Measurements from ENCODE around the gene BABAM2. TPM values are rescaled to one million over a fixed set of nuclear protein-coding genes. Genes with fewer than 3 reads are reported as not detected.
A peak's percentile ranks its signal among the peaks of the same experiment; 100 is the strongest.

Gene BABAM2
- total and polyA plus RNA-seq, 10 of the 15 experiments (the other 5 are each of a cell fraction or from before 2014, with no cell fraction given): 30.7 to 59.9 (median 44.5) TPM

DNA sequence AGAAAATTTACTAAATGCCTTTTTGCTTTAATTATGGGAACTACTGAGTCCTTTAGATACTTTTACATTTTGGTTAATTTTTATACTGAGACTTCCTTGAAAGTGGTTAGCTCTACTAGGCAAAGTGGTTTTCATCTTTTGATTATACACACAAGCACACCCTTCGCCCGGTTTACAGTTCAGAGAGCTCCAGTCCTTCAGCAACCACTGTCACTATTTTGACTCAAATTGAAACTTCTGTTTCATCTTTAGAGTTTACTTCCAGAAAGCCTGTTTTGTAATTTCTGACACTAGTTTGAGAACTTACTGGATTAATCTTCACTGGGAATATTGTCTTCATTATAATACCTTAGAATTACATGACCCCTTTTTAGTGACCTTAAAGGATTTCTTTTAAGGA is 361.8 kb downstream of the BABAM2 start:
- ATAC-seq (peak; percentile 98), DNase-seq (ENCODE audit: low read depth, low spot score) (peak; percentile 46), FAIRE-seq (peak; percentile 75)
- Histone ChIP-seq H2AFZ (ENCODE audit: control insufficient read depth, low read depth, low read length) (no peak overlapping the region), H4K20me1 (ENCODE audit: control insufficient read depth, insufficient read depth) (no peaks in the 10 kb centered on the region), H3K9me3 (replicated peaks; ENCODE audit: control insufficient read depth, insufficient read depth, low read length) (no peaks in the 10 kb centered on the region), H3K36me3 (ENCODE audit: control insufficient read depth in 2 of 2, insufficient read depth in 2 of 2, low read length in 1 of 2) (no peaks in the 10 kb centered on the region), H3K4me3 (no peak overlapping the region), H3K79me2 (ENCODE audit: control insufficient read depth, insufficient read depth, low read length) (no peaks in the 10 kb centered on the region), H3K4me2 (ENCODE audit: control insufficient read depth, insufficient read depth) (no peak overlapping the region), H3K9ac (ENCODE audit: control insufficient read depth, insufficient read depth, low read length) (no peak overlapping the region), H3K27me3 (replicated peaks in 1 of 2; ENCODE audit: control insufficient read depth in 2 of 2, insufficient read depth in 2 of 2, low read length in 1 of 2) (no peaks in the 10 kb centered on the region), H3K4me1 (ENCODE audit: control insufficient read depth, insufficient read depth, low read length) (peaks cover 7% of the 10 kb centered on the region; the same call in 1 of the 2 replicates), H3K27ac (ENCODE audit: control insufficient read depth, insufficient read depth) (no peak overlapping the region)
- POLR2A ChIA-PET: interaction anchor here (0.5 kb wide), 1 partner anchor 27 kb away, joined by 3 read pairs; no protein-coding TSS in a partner anchor
- CTCF ChIA-PET: no interaction called here
- RAD21 ChIA-PET (ENCODE audit: unreplicated experiment): interaction anchor here (0.9 to 1.0 kb wide), 2 partner anchors 19 to 23 kb away, joined by 3 to 4 read pairs; no protein-coding TSS in a partner anchor
- no TSS peak for BruUV-seq (replicated peaks)
- in situ Hi-C loops (cut with MboI) (no loop called here), intact Hi-C loops (cut with micrococcal nuclease; ENCODE audit: unreplicated experiment) (no loop called here)
- 0% methylated on average over 2 of the region's 2 CpGs for WGBS (ENCODE audit: insufficient coverage, insufficient replicate concordance, low lambda C conversion rate, missing lambda C conversion rate)
- SMC1A ChIA-PET (ENCODE audit: uncharacterized antibody, unreplicated experiment): interaction anchor here (0.7 to 1.5 kb wide), 3 partner anchors 23 to 90 kb away, joined by 3 read pairs; no protein-coding TSS in a partner anchor
- peak; percentile 86 for TF ChIP-seq RUNX3 (IDR thresholded peaks at IDR 0.05; ENCODE audit: low read length)
- TF ChIP-seq, protein P1, sequence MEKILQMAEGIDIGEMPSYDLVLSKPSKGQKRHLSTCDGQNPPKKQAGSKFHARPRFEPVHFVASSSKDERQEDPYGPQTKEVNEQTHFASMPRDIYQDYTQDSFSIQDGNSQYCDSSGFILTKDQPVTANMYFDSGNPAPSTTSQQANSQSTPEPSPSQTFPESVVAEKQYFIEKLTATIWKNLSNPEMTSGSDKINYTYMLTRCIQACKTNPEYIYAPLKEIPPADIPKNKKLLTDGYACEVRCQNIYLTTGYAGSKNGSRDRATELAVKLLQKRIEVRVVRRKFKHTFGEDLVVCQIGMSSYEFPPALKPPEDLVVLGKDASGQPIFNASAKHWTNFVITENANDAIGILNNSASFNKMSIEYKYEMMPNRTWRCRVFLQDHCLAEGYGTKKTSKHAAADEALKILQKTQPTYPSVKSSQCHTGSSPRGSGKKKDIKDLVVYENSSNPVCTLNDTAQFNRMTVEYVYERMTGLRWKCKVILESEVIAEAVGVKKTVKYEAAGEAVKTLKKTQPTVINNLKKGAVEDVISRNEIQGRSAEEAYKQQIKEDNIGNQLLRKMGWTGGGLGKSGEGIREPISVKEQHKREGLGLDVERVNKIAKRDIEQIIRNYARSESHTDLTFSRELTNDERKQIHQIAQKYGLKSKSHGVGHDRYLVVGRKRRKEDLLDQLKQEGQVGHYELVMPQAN (conservative IDR thresholded peaks at IDR 0.05): no peak
- TF ChIP-seq BCL11A (IDR thresholded peaks at IDR 0.05; ENCODE audit: low read depth, low read length): no peak
- TF ChIP-seq, protein P2, sequence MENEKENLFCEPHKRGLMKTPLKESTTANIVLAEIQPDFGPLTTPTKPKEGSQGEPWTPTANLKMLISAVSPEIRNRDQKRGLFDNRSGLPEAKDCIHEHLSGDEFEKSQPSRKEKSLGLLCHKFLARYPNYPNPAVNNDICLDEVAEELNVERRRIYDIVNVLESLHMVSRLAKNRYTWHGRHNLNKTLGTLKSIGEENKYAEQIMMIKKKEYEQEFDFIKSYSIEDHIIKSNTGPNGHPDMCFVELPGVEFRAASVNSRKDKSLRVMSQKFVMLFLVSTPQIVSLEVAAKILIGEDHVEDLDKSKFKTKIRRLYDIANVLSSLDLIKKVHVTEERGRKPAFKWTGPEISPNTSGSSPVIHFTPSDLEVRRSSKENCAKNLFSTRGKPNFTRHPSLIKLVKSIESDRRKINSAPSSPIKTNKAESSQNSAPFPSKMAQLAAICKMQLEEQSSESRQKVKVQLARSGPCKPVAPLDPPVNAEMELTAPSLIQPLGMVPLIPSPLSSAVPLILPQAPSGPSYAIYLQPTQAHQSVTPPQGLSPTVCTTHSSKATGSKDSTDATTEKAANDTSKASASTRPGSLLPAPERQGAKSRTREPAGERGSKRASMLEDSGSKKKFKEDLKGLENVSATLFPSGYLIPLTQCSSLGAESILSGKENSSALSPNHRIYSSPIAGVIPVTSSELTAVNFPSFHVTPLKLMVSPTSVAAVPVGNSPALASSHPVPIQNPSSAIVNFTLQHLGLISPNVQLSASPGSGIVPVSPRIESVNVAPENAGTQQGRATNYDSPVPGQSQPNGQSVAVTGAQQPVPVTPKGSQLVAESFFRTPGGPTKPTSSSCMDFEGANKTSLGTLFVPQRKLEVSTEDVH (IDR thresholded peaks at IDR 0.05; ENCODE audit: low read depth, partially characterized antibody): no peak
- no peak for TF ChIP-seq SIX5 (IDR thresholded peaks at IDR 0.05; ENCODE audit: low read depth, low read length, severe bottlenecking)
- no peak for TF ChIP-seq GABPA (IDR thresholded peaks at IDR 0.05; ENCODE audit: low read depth)
- TF ChIP-seq SMC3 (IDR thresholded peaks at IDR 0.05; ENCODE audit: borderline replicate concordance, low read length): no peak; the same call in 1 of the 2 replicates
- no peak for TF ChIP-seq BRCA1 (IDR thresholded peaks at IDR 0.05; ENCODE audit: low read depth, low read length)
- no peak for TF ChIP-seq FOXK2 (IDR thresholded peaks at IDR 0.05)
- TF ChIP-seq, protein P3, sequence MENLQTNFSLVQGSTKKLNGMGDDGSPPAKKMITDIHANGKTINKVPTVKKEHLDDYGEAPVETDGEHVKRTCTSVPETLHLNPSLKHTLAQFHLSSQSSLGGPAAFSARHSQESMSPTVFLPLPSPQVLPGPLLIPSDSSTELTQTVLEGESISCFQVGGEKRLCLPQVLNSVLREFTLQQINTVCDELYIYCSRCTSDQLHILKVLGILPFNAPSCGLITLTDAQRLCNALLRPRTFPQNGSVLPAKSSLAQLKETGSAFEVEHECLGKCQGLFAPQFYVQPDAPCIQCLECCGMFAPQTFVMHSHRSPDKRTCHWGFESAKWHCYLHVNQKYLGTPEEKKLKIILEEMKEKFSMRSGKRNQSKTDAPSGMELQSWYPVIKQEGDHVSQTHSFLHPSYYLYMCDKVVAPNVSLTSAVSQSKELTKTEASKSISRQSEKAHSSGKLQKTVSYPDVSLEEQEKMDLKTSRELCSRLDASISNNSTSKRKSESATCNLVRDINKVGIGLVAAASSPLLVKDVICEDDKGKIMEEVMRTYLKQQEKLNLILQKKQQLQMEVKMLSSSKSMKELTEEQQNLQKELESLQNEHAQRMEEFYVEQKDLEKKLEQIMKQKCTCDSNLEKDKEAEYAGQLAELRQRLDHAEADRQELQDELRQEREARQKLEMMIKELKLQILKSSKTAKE (IDR thresholded peaks at IDR 0.05; ENCODE audit: low read depth, poor library complexity, severe bottlenecking): peak; percentile 49
- TF ChIP-seq, protein P4, sequence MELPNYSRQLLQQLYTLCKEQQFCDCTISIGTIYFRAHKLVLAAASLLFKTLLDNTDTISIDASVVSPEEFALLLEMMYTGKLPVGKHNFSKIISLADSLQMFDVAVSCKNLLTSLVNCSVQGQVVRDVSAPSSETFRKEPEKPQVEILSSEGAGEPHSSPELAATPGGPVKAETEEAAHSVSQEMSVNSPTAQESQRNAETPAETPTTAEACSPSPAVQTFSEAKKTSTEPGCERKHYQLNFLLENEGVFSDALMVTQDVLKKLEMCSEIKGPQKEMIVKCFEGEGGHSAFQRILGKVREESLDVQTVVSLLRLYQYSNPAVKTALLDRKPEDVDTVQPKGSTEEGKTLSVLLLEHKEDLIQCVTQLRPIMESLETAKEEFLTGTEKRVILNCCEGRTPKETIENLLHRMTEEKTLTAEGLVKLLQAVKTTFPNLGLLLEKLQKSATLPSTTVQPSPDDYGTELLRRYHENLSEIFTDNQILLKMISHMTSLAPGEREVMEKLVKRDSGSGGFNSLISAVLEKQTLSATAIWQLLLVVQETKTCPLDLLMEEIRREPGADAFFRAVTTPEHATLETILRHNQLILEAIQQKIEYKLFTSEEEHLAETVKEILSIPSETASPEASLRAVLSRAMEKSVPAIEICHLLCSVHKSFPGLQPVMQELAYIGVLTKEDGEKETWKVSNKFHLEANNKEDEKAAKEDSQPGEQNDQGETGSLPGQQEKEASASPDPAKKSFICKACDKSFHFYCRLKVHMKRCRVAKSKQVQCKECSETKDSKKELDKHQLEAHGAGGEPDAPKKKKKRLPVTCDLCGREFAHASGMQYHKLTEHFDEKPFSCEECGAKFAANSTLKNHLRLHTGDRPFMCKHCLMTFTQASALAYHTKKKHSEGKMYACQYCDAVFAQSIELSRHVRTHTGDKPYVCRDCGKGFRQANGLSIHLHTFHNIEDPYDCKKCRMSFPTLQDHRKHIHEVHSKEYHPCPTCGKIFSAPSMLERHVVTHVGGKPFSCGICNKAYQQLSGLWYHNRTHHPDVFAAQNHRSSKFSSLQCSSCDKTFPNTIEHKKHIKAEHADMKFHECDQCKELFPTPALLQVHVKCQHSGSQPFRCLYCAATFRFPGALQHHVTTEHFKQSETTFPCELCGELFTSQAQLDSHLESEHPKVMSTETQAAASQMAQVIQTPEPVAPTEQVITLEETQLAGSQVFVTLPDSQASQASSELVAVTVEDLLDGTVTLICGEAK (IDR thresholded peaks at IDR 0.05; ENCODE audit: borderline replicate concordance): no peak
- no peak for TF ChIP-seq NR2C1 (IDR thresholded peaks at IDR 0.05)
- no peak for TF ChIP-seq PAX8 (IDR thresholded peaks at IDR 0.05)
- TF ChIP-seq POLR2AphosphoS5 (IDR thresholded peaks at IDR 0.05; ENCODE audit: low read length): no peak
